Measurements from ENCODE around the gene MAP7D3.
"Not testable (repeated sequence)": the region's sequence is repeated elsewhere in the genome, so short reads cannot be mapped to it uniquely, and the experiment has no call there.

Gene MAP7D3

GRCh38 chrX:136183917-136184316, 67.3 kb downstream of the MAP7D3 start:
- Histone ChIP-seq H2AFZ (ENCODE audit: low read depth, low read length) (no peak overlapping the region), H3K36me3 (ENCODE audit: insufficient read depth, low read length) (no peaks in the 10 kb centered on the region), H3K9me3 (ENCODE audit: low read length) (no peaks in the 10 kb centered on the region), H3K4me3 (ENCODE audit: low read length) (no peak overlapping the region), H3K4me1 (ENCODE audit: insufficient read depth, low read length) (no peaks in the 10 kb centered on the region), H3K27me3 (ENCODE audit: insufficient read depth, low read length) (no peaks in the 10 kb centered on the region)

GRCh38 chrX:136183172-136183571, 68.0 kb downstream of the MAP7D3 start:
- Histone ChIP-seq H3K4me1 (ENCODE audit: insufficient read depth, low read length) (no peaks in the 10 kb centered on the region), H2AFZ (ENCODE audit: low read depth, low read length) (no peak overlapping the region), H3K4me3 (ENCODE audit: low read length) (no peak overlapping the region), H3K27me3 (ENCODE audit: insufficient read depth, low read length) (no peaks in the 10 kb centered on the region), H3K36me3 (ENCODE audit: insufficient read depth, low read length) (no peaks in the 10 kb centered on the region), H3K9me3 (ENCODE audit: low read length) (no peaks in the 10 kb centered on the region)

GRCh38 chrX:136182414-136182813, 68.8 kb downstream of the MAP7D3 start:
- Histone ChIP-seq H3K36me3 (ENCODE audit: insufficient read depth, low read length) (no peaks in the 10 kb centered on the region), H3K9me3 (ENCODE audit: low read length) (no peaks in the 10 kb centered on the region), H3K27me3 (ENCODE audit: insufficient read depth, low read length) (no peaks in the 10 kb centered on the region), H3K4me3 (ENCODE audit: low read length) (no peak overlapping the region), H2AFZ (ENCODE audit: low read depth, low read length) (no peak overlapping the region), H3K4me1 (ENCODE audit: insufficient read depth, low read length) (no peaks in the 10 kb centered on the region)

GRCh38 chrX:136179133-136179532, 72.1 kb downstream of the MAP7D3 start:
- Histone ChIP-seq H3K4me3 (ENCODE audit: low read length) (no peak overlapping the region), H3K9me3 (ENCODE audit: low read length) (no peaks in the 10 kb centered on the region), H2AFZ (ENCODE audit: low read depth, low read length) (no peak overlapping the region), H3K36me3 (ENCODE audit: insufficient read depth, low read length) (no peaks in the 10 kb centered on the region), H3K27me3 (ENCODE audit: insufficient read depth, low read length) (no peaks in the 10 kb centered on the region), H3K4me1 (ENCODE audit: insufficient read depth, low read length) (no peaks in the 10 kb centered on the region)

- no peaks in the 10 kb centered on the region for H3K36me3 ChIP-seq (ENCODE audit: insufficient read depth, low read length)
- H3K27me3 ChIP-seq (ENCODE audit: insufficient read depth, low read length), result no peaks in the 10 kb centered on the region
- no peak overlapping the region for H2AFZ ChIP-seq (ENCODE audit: low read depth, low read length)
- H3K9me3 ChIP-seq (ENCODE audit: low read length), result no peaks in the 10 kb centered on the region
- H3K4me1 ChIP-seq (ENCODE audit: insufficient read depth, low read length), result no peaks in the 10 kb centered on the region
- H3K4me3 ChIP-seq (ENCODE audit: low read length), result no peak overlapping the region
These were observed 74.8 kb downstream of the MAP7D3 start for GRCh38 chrX:136176399-136176825.

- Histone ChIP-seq H3K36me3 (ENCODE audit: insufficient read depth, low read length) (no peaks in the 10 kb centered on the region), H2AFZ (ENCODE audit: low read depth, low read length) (no peak overlapping the region), H3K9me3 (ENCODE audit: low read length) (no peaks in the 10 kb centered on the region), H3K4me3 (ENCODE audit: low read length) (no peak overlapping the region), H3K4me1 (ENCODE audit: insufficient read depth, low read length) (peaks cover 20% of the 10 kb centered on the region), H3K27me3 (ENCODE audit: insufficient read depth, low read length) (no peaks in the 10 kb centered on the region)
These were observed 79.8 kb downstream of the MAP7D3 start for GRCh38 chrX:136171420-136171819.

- Histone ChIP-seq H3K27me3 (ENCODE audit: insufficient read depth, low read length) (no peaks in the 10 kb centered on the region), H3K36me3 (ENCODE audit: insufficient read depth, low read length) (no peaks in the 10 kb centered on the region), H3K4me1 (ENCODE audit: insufficient read depth, low read length) (peaks cover 31% of the 10 kb centered on the region), H2AFZ (ENCODE audit: low read depth, low read length) (no peak overlapping the region), H3K9me3 (ENCODE audit: low read length) (no peaks in the 10 kb centered on the region), H3K4me3 (ENCODE audit: low read length) (no peak overlapping the region)
These were observed 80.9 kb downstream of the MAP7D3 start for GRCh38 chrX:136170139-136170800.

GRCh38 chrX:136168929-136169735, 82.1 kb downstream of the MAP7D3 start:
- H3K4me1 ChIP-seq (ENCODE audit: insufficient read depth, low read length), result peaks cover 36% of the 10 kb centered on the region
- no peaks in the 10 kb centered on the region for H3K36me3 ChIP-seq (ENCODE audit: insufficient read depth, low read length)
- no peak overlapping the region for H2AFZ ChIP-seq (ENCODE audit: low read depth, low read length)
- no peaks in the 10 kb centered on the region for H3K9me3 ChIP-seq (ENCODE audit: low read length)
- no peak overlapping the region for H3K4me3 ChIP-seq (ENCODE audit: low read length)
- H3K27me3 ChIP-seq (ENCODE audit: insufficient read depth, low read length), result no peaks in the 10 kb centered on the region

- not testable (repeated sequence) for H3K36me3 ChIP-seq (ENCODE audit: insufficient read depth, low read length); H3K27me3 ChIP-seq (ENCODE audit: insufficient read depth, low read length); H3K4me3 ChIP-seq (ENCODE audit: low read length); H3K9me3 ChIP-seq (ENCODE audit: low read length); H2AFZ ChIP-seq (ENCODE audit: low read depth, low read length)
- H3K4me1 ChIP-seq (ENCODE audit: insufficient read depth, low read length), result peaks cover 42% of the 10 kb centered on the region
These were observed 83.2 kb downstream of the MAP7D3 start for GRCh38 chrX:136167989-136168388.

GRCh38 chrX:136166221-136166855, 84.9 kb downstream of the MAP7D3 start:
- no peaks in the 10 kb centered on the region for H3K9me3 ChIP-seq (ENCODE audit: low read length)
- no peaks in the 10 kb centered on the region for H3K27me3 ChIP-seq (ENCODE audit: insufficient read depth, low read length)
- no peak overlapping the region for H3K4me3 ChIP-seq (ENCODE audit: low read length)
- peaks cover 42% of the 10 kb centered on the region for H3K4me1 ChIP-seq (ENCODE audit: insufficient read depth, low read length)
- H2AFZ ChIP-seq (ENCODE audit: low read depth, low read length), result no peak overlapping the region
- no peaks in the 10 kb centered on the region for H3K36me3 ChIP-seq (ENCODE audit: insufficient read depth, low read length)

- Histone ChIP-seq H2AFZ (ENCODE audit: low read depth, low read length) (no peak overlapping the region), H3K36me3 (ENCODE audit: insufficient read depth, low read length) (no peaks in the 10 kb centered on the region), H3K9me3 (ENCODE audit: low read length) (no peaks in the 10 kb centered on the region), H3K27me3 (ENCODE audit: insufficient read depth, low read length) (no peaks in the 10 kb centered on the region), H3K4me3 (ENCODE audit: low read length) (no peak overlapping the region), H3K4me1 (ENCODE audit: insufficient read depth, low read length) (peaks cover 36% of the 10 kb centered on the region)
These were observed 85.8 kb downstream of the MAP7D3 start for GRCh38 chrX:136165406-136165805.

- Histone ChIP-seq H2AFZ (ENCODE audit: low read depth, low read length) (no peak overlapping the region), H3K4me1 (ENCODE audit: insufficient read depth, low read length) (peaks cover 22% of the 10 kb centered on the region), H3K27me3 (ENCODE audit: insufficient read depth, low read length) (no peaks in the 10 kb centered on the region), H3K36me3 (ENCODE audit: insufficient read depth, low read length) (no peaks in the 10 kb centered on the region), H3K4me3 (ENCODE audit: low read length) (no peak overlapping the region), H3K9me3 (ENCODE audit: low read length) (no peaks in the 10 kb centered on the region)
These were observed 87.5 kb downstream of the MAP7D3 start for GRCh38 chrX:136163689-136164088.

Measured in neuron (in vitro differentiated cells).